Frontal cortex (tissue), 1 donor: Measurements from ENCODE around the gene CBL. TPM values are rescaled to one million over a fixed set of nuclear protein-coding genes. Genes with fewer than 3 reads are reported as not detected.

Experiments used
- small RNA-seq: library from RNA; depleted of rRNA; stranded (forward); fragments of <200 nt; gene quantifications from one replicate; pipeline ENCODE3, GENCODE V24; 2014
- total RNA-seq: library from RNA; depleted of rRNA; stranded (reverse); fragments of >200 nt; gene quantifications from one replicate; pipeline ENCODE4 v1.2.3, GENCODE V29; 2014

CBL gene
- total RNA-seq, 1 donor from 2014 or later: 8.6 TPM

Small RNAs within 50 kb of the gene (small RNA-seq; reads per million reads assigned to genes)
- gene RF01225 (not detected), gene RNU6-262P (not detected)

Other genes starting within 250 kb of the CBL start
- gene FOXR1, start 234.6 kb upstream of the CBL start, total RNA-seq: not detected
- gene CENATAC, start 208.2 kb upstream of the CBL start, total RNA-seq: 23.6 TPM
- 1,027 TPM for gene RPS25, start 188.0 kb upstream of the CBL start, total RNA-seq
- 68.1 TPM for gene TRAPPC4, start 187.6 kb upstream of the CBL start, total RNA-seq
- gene SLC37A4, start 175.5 kb upstream of the CBL start, total RNA-seq: 7.7 TPM
- 44.0 TPM for gene HYOU1, start 149.1 kb upstream of the CBL start, total RNA-seq
- 26.1 TPM for gene VPS11, start 138.5 kb upstream of the CBL start, total RNA-seq
- 3.7 TPM for gene HMBS, start 121.5 kb upstream of the CBL start, total RNA-seq
- gene DPAGT1, start 104.5 kb upstream of the CBL start, total RNA-seq: 5.3 TPM
- gene C2CD2L, start 99.0 kb upstream of the CBL start, total RNA-seq: 11.4 TPM
- gene HINFP, start 84.8 kb upstream of the CBL start, total RNA-seq: 24.5 TPM
- 2.0 TPM for gene ABCG4, start 57.3 kb upstream of the CBL start, total RNA-seq
- gene NLRX1, start 37.6 kb upstream of the CBL start, total RNA-seq: 2.0 TPM
- not detected for gene NHERF4, start 20.9 kb upstream of the CBL start, total RNA-seq
- gene MCAM, start 110.8 kb downstream of the CBL start, total RNA-seq: 11.4 TPM
- 2.9 TPM for gene RNF26, start 128.2 kb downstream of the CBL start, total RNA-seq
- 2.4 TPM for gene C1QTNF5, start 134.5 kb downstream of the CBL start, total RNA-seq
- not detected for gene MFRP, start 140.4 kb downstream of the CBL start, total RNA-seq
- gene USP2, start 175.4 kb downstream of the CBL start, total RNA-seq: 2.4 TPM
- 15.1 TPM for gene THY1, start 216.8 kb downstream of the CBL start, total RNA-seq